B cell (primary cell): ENCODE results near the gene CD247. TPM values are rescaled to one million over a fixed set of nuclear protein-coding genes. Genes with fewer than 3 reads are reported as not detected.

Source experiments
- ATAC-seq: fragments of 200-7000 bp; cut with Tn5 transposase; one replicate; pipeline ENCODE4 v1.10.0; 2021; ENCODE audit warnings: low read depth, mild to moderate bottlenecking, moderate number of reproducible peaks, moderate library complexity
- CTCF ChIA-PET: fragments of 350-600 bp; sonication (Branson Sonifier 250); formaldehyde crosslinking; loops from one replicate; lab custom pipeline; 2021; ENCODE audit warnings: antibody characterized with exemption, inconsistent platforms; lab: Charles Lee
- POLR2A ChIA-PET: fragments of 350-600 bp; sonication (Branson Sonifier 250); formaldehyde crosslinking; loops from one replicate; lab custom pipeline; 2021; ENCODE audit warnings: antibody characterized with exemption; lab: Charles Lee
- DNase-seq: peaks from one replicate; pipeline ENCODE4 v3.0.0; 2013
- H2AFZ ChIP-seq: 2 replicates; pipeline ENCODE4 v1.6.1; 2012; ENCODE audit warnings: mild to moderate bottlenecking, low read depth, low read length; ENCODE audit not compliant: insufficient read depth, poor library complexity, severe bottlenecking
- H3K27ac ChIP-seq, 2 donors: 1 replicate in 1 of 2; 2 replicates in 1 of 2; pipeline ENCODE4 v1.5.1; 2012 to 2013; ENCODE audit warnings: low read length in 2 of 2, mild to moderate bottlenecking in 2 of 2, moderate library complexity in 1 of 2
- H3K27me3 ChIP-seq, 4 experiments: fragments of 200-600 bp in 1 of 4; sonication (generic) in 1 of 4; replicated peaks in 1 of 4; 1 replicate in 2 of 4; 2 replicates in 2 of 4; pipeline versions ENCODE4 v1.6.1 to v1.7.0; 2013 to 2016; ENCODE audit warnings: low read length in 3 of 4, mild to moderate bottlenecking in 2 of 4, mixed read lengths in 1 of 4, moderate library complexity in 1 of 4; ENCODE audit not compliant: insufficient read depth in 4 of 4, control insufficient read depth in 3 of 4; ENCODE audit errors: control extremely low read depth in 1 of 4
- H3K36me3 ChIP-seq, 2 experiments: replicated peaks in 1 of 2; 1 replicate in 1 of 2; 2 replicates in 1 of 2; pipeline versions ENCODE4 v1.6.1 to v1.7.1; 2013; ENCODE audit warnings: low read length in 1 of 2; ENCODE audit not compliant: insufficient read depth in 2 of 2, control insufficient read depth in 1 of 2; ENCODE audit errors: control extremely low read depth in 1 of 2, extremely low read depth in 1 of 2
- H3K4me1 ChIP-seq, 2 donors: fragments of 200-600 bp in 1 of 2; sonication (generic) in 1 of 2; 1 replicate in 1 of 2; 2 replicates in 1 of 2; pipeline versions ENCODE4 v1.5.1 to v1.6.1; 2013 to 2017; ENCODE audit warnings: low read length in 2 of 2; ENCODE audit not compliant: control insufficient read depth in 2 of 2, insufficient read depth in 2 of 2
- H3K4me2 ChIP-seq: replicated peaks from 2 replicates; pipeline ENCODE3; 2012; ENCODE audit warnings: mild to moderate bottlenecking, low read depth, low read length; ENCODE audit not compliant: poor library complexity, severe bottlenecking
- H3K4me3 ChIP-seq, 5 experiments: fragments of 200-600 bp in 1 of 5; sonication (generic) in 1 of 5; 1 replicate in 3 of 5; 2 replicates in 2 of 5; pipeline versions ENCODE4 v1.5.1 to v1.7.0; 2011 to 2016; ENCODE audit warnings: low read length in 4 of 5, mild to moderate bottlenecking in 4 of 5, low read depth in 2 of 5, control low read depth in 1 of 5, moderate library complexity in 1 of 5; ENCODE audit not compliant: insufficient read depth in 1 of 5; ENCODE audit errors: control extremely low read depth in 1 of 5, extremely low read depth in 1 of 5
- H3K79me2 ChIP-seq: fragments of 200-600 bp; sonication (generic); one replicate; pipeline ENCODE4 v1.6.0; 2016; ENCODE audit warnings: low read length; ENCODE audit not compliant: control insufficient read depth, insufficient read depth
- H3K9ac ChIP-seq: fragments of 200-600 bp; sonication (generic); 2 replicates; pipeline ENCODE4 v1.6.1; 2017; ENCODE audit warnings: mild to moderate bottlenecking, low read length, moderate library complexity
- H3K9me3 ChIP-seq, 3 donors: one replicate each; pipeline versions ENCODE4 v1.6.1 to v1.7.1; 2013; ENCODE audit warnings: low read length in 2 of 3; ENCODE audit not compliant: control insufficient read depth in 2 of 3, insufficient read depth in 1 of 3; ENCODE audit errors: control extremely low read depth in 1 of 3
- H4K20me1 ChIP-seq: 2 replicates; pipeline ENCODE4 v1.6.0; 2012; ENCODE audit warnings: mild to moderate bottlenecking, low read length; ENCODE audit not compliant: insufficient read depth, control insufficient read depth, poor library complexity, severe bottlenecking
- H3K27ac Mint-ChIP-seq: one replicate; pipeline ENCODE4 v1.8.0; 2021; ENCODE audit warnings: mixed read lengths
- H3K27me3 Mint-ChIP-seq: one replicate; pipeline ENCODE4 v1.8.0; 2021; ENCODE audit warnings: mixed read lengths
- H3K4me1 Mint-ChIP-seq: one replicate; pipeline ENCODE4 v1.8.0; 2021; ENCODE audit warnings: mixed read lengths
- H3K4me3 Mint-ChIP-seq: one replicate; pipeline ENCODE4 v1.8.0; 2021; ENCODE audit warnings: mixed read lengths
- H3K9me3 Mint-ChIP-seq: one replicate; pipeline ENCODE4 v1.8.0; 2022; ENCODE audit warnings: mixed read lengths; ENCODE audit not compliant: insufficient read depth
- EZH2 ChIP-seq: IDR thresholded peaks from 2 replicates; pipeline ENCODE4 v1.6.1; 2012; ENCODE audit warnings: borderline replicate concordance, low read depth, mild to moderate bottlenecking, moderate library complexity, low read length; ENCODE audit not compliant: insufficient read depth, poor library complexity, severe bottlenecking
- WGBS: methylation state at CpG from one replicate; pipeline ENCODE4 v1.1.5; 2013; ENCODE audit warnings: missing lambda C conversion rate; ENCODE audit not compliant: insufficient coverage; 5-methylcytosine and 5-hydroxymethylcytosine counted together
- intact Hi-C: fragments of 100-400 bp; cut with micrococcal nuclease; formaldehyde crosslinking; loops from one replicate; pipeline ENCODE4 v1.10.0; 2022
- polyA plus RNA-seq: library from polyadenylated mRNA; depleted of rRNA; stranded (reverse); fragments of >200 nt; gene quantifications from 2 replicates; pipeline ENCODE4 v1.2.3, GENCODE V29; 2012
- total RNA-seq, 2 donors: library from RNA; stranded (reverse); fragments of 120-200 nt in 1 of 2; gene quantifications; 1 replicate in 1 of 2; 2 replicates in 1 of 2; pipeline versions ENCODE4 v1.2.3 to v1.2.4, GENCODE V29; 2013 to 2022
- TF ChIP-seq, protein P1 (sequence below): fragments of 200-600 bp; IDR thresholded peaks from one replicate; pipeline ENCODE4 v1.8.0; 2022; ENCODE audit warnings: antibody characterized with exemption, mild to moderate bottlenecking

Gene CD247
- total and polyA plus RNA-seq, 2 donors (not counting 1 experiment from before 2014, with no cell fraction given): 2.5 to 10.8 TPM

GRCh38 chr1:167425482-167425881 is 92.8 kb downstream of the CD247 start:
- TF ChIP-seq, protein P1, sequence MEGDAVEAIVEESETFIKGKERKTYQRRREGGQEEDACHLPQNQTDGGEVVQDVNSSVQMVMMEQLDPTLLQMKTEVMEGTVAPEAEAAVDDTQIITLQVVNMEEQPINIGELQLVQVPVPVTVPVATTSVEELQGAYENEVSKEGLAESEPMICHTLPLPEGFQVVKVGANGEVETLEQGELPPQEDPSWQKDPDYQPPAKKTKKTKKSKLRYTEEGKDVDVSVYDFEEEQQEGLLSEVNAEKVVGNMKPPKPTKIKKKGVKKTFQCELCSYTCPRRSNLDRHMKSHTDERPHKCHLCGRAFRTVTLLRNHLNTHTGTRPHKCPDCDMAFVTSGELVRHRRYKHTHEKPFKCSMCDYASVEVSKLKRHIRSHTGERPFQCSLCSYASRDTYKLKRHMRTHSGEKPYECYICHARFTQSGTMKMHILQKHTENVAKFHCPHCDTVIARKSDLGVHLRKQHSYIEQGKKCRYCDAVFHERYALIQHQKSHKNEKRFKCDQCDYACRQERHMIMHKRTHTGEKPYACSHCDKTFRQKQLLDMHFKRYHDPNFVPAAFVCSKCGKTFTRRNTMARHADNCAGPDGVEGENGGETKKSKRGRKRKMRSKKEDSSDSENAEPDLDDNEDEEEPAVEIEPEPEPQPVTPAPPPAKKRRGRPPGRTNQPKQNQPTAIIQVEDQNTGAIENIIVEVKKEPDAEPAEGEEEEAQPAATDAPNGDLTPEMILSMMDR: no peak
- no peak for TF ChIP-seq EZH2
- intact Hi-C loops: no loop called here

DNA sequence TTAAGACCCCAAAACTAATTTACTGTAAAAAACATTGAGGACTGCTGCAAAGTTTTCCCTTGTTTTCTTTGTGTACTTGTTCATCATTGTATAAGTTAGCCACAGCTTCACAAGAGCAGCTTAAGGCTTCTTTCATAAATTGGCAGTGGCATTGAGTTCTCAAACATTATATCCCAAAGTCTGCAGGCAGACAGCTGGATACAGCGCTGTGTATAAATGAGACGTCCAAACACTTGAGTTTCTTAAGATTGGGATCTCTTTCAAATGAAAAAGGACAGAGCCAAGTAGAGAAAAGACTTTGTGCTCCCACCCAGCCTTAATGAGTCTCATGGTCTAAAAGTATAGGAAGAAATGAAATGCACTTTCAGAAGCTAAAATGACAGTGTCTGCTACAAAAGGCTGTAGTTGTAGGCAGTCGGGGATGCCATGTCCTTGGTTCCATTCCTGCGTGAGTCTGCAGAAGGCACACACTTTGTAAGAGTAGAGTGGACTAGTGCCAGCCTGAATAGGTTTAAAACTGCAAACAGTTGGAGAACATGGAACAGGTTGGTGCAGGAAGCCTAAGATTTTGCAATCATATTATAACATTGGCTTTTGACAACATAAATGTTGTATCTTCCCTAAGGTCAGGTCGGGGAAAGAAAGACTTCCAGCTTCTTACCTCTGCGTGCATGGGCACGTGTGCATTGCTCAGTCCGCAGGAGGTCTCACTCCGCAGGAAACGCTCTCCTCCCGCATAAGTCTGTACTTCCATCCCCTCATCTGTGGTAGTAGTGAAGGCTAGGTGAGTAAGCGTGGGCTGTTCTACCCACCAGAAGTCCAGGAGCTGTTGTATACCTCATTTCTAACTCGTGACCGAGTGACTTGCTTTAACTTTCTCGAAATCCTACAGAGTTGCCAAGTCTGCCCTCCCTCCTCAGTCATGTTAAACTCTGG is 94.4 kb downstream of the CD247 start:
- Mint-ChIP-seq H3K4me1 (peaks cover 4% of the 10 kb centered on the region), H3K27ac (no peak overlapping the region), H3K4me3 (no peak overlapping the region), H3K27me3 (no peaks in the 10 kb centered on the region), H3K9me3 (no peaks in the 10 kb centered on the region)
- intact Hi-C loops: no loop called here
- TF ChIP-seq, protein P1: no peak
- TF ChIP-seq EZH2: no peak
- ATAC-seq (no peak), DNase-seq (no peak)
- Histone ChIP-seq H4K20me1 (no peaks in the 10 kb centered on the region), H3K36me3 (peaks cover 2 to 7% of the 10 kb centered on the region in 2 experiments), H3K9ac (no peak overlapping the region), H3K4me2 (no peak overlapping the region), H3K27ac (no peak overlapping the region), H2AFZ (no peak overlapping the region), H3K4me3 (no peak overlapping the region), H3K79me2 (no peaks in the 10 kb centered on the region), H3K9me3 (no peaks in the 10 kb centered on the region), H3K4me1 (peaks cover 0 to 1% of the 10 kb centered on the region in 2 donors), H3K27me3 (no peaks in the 10 kb centered on the region)
- ChIA-PET POLR2A (no interaction called here), CTCF (interaction anchor here (0.9 to 2.1 kb wide), 5 partner anchors 18 to 514 kb away, joined by 3 to 11 read pairs (median 3); no protein-coding TSS in a partner anchor)
- WGBS: 98% methylated on average over 5 of the region's 15 CpGs

More at GRCh38 chr1:167425482-167425881, 92.8 kb downstream of the CD247 start:
- Histone ChIP-seq H3K79me2 (no peaks in the 10 kb centered on the region), H3K36me3 (peaks cover 2 to 7% of the 10 kb centered on the region in 2 experiments), H4K20me1 (no peaks in the 10 kb centered on the region), H2AFZ (no peak overlapping the region), H3K27ac (no peak overlapping the region), H3K4me1 (peaks cover 12 to 17% of the 10 kb centered on the region in 2 donors), H3K4me2 (no peak overlapping the region), H3K4me3 (no peak overlapping the region), H3K9ac (no peak overlapping the region), H3K9me3 (no peaks in the 10 kb centered on the region), H3K27me3 (no peaks in the 10 kb centered on the region)
- ATAC-seq: no peak
- H3K4me1 Mint-ChIP-seq: peaks cover 18% of the 10 kb centered on the region
- no peaks in the 10 kb centered on the region for H3K27me3 Mint-ChIP-seq
- H3K27ac Mint-ChIP-seq: no peak overlapping the region
- DNase-seq: no peak
- no peak overlapping the region for H3K4me3 Mint-ChIP-seq
- ChIA-PET CTCF (interaction anchor here (2.1 kb wide), 1 partner anchor 17 kb away, joined by 11 read pairs; no protein-coding TSS in a partner anchor), POLR2A (no interaction called here)
- no peaks in the 10 kb centered on the region for H3K9me3 Mint-ChIP-seq
- WGBS: 100% methylated on average over 4 of the region's 7 CpGs
